GM12878 (cell line): Measurements from ENCODE around the gene EEF1AKMT3. TPM values are rescaled to one million over a fixed set of nuclear protein-coding genes. Genes with fewer than 3 reads are reported as not detected.

Source experiments
- ATAC-seq: fragments of 200-7000 bp; cut with Tn5 transposase; 3 replicates; pipeline ENCODE4 v1.9.1; 2020; ENCODE audit warnings: mild to moderate bottlenecking, moderate library complexity
- BruUV-seq: library from RNA; stranded (reverse); fragments of 400-500 nt; replicated peaks from 2 replicates; lab custom pipeline; 2021; lab: Mats Ljungman, UMichigan
- CTCF ChIA-PET: fragments of 300-600 bp; sonication (Branson Sonifier 250); formaldehyde crosslinking; extraction: SDS; loops from one replicate; lab custom pipeline; 2021; ENCODE audit warnings: inconsistent platforms; lab: Yijun Ruan, JAX
- POLR2A ChIA-PET: fragments of 350-600 bp; formaldehyde crosslinking; extraction: SDS; loops from one replicate; lab custom pipeline; 2021; ENCODE audit warnings: inconsistent platforms; lab: Charles Lee
- RAD21 ChIA-PET: fragments of 300-600 bp; sonication (Branson Sonifier 250); formaldehyde crosslinking; loops from one replicate; lab custom pipeline; 2023; ENCODE audit warnings: antibody characterized with exemption; ENCODE audit not compliant: unreplicated experiment; lab: Charles Lee
- SMC1A ChIA-PET: fragments of 300-600 bp; sonication (Branson Sonifier 250); formaldehyde crosslinking; loops from one replicate; lab custom pipeline; 2023; ENCODE audit not compliant: unreplicated experiment, uncharacterized antibody; lab: Charles Lee
- DNase-seq: peaks from one replicate; pipeline ENCODE4 v3.0.0-alpha.2; 2011; ENCODE audit warnings: low read depth, low spot score
- FAIRE-seq: peaks from 3 replicates; lab custom pipeline; 2011; peaks lifted over from hg19 to GRCh38; lab: Jason Lieb, UNC
- H2AFZ ChIP-seq: 2 replicates; pipeline ENCODE4 v1.6.0; 2011; ENCODE audit warnings: low read depth, low read length, control low read depth; ENCODE audit not compliant: control insufficient read depth
- H3K27ac ChIP-seq: 2 replicates; pipeline ENCODE4 v1.5.1; 2011; ENCODE audit warnings: control low read depth; ENCODE audit not compliant: control insufficient read depth, insufficient read depth
- H3K27me3 ChIP-seq, 2 experiments: replicated peaks in 1 of 2; 2 replicates each; pipeline versions ENCODE4 v1.6.0 to v1.6.1; 2011; ENCODE audit warnings: low read length in 1 of 2; ENCODE audit not compliant: control insufficient read depth in 2 of 2, insufficient read depth in 2 of 2
- H3K36me3 ChIP-seq, 2 experiments: 2 replicates each; pipeline ENCODE4 v1.5.1; 2011; ENCODE audit warnings: low read length in 1 of 2; ENCODE audit not compliant: control insufficient read depth in 2 of 2, insufficient read depth in 2 of 2
- H3K4me1 ChIP-seq: 2 replicates; pipeline ENCODE4 v1.6.1; 2011; ENCODE audit warnings: mild to moderate bottlenecking, low read length, moderate library complexity, mixed read lengths; ENCODE audit not compliant: control insufficient read depth, insufficient read depth
- H3K4me2 ChIP-seq: 2 replicates; pipeline ENCODE4 v1.6.0; 2011; ENCODE audit warnings: control low read depth; ENCODE audit not compliant: control insufficient read depth, insufficient read depth
- H3K4me3 ChIP-seq: fragments of 200-600 bp; sonication (generic); 2 replicates; pipeline ENCODE4 v1.5.1; 2016
- H3K79me2 ChIP-seq: 2 replicates; pipeline ENCODE4 v1.6.0; 2011; ENCODE audit warnings: low read length; ENCODE audit not compliant: control insufficient read depth, insufficient read depth
- H3K9ac ChIP-seq: 2 replicates; pipeline ENCODE4 v1.8.0; 2011; ENCODE audit warnings: low read length, control low read depth, mixed read lengths; ENCODE audit not compliant: control insufficient read depth, insufficient read depth
- H3K9me3 ChIP-seq: replicated peaks from 3 replicates; pipeline ENCODE4 v1.5.1; 2011; ENCODE audit warnings: mild to moderate bottlenecking, low read length; ENCODE audit not compliant: control insufficient read depth, insufficient read depth
- H4K20me1 ChIP-seq: 2 replicates; pipeline ENCODE4 v1.6.0; 2011; ENCODE audit not compliant: control insufficient read depth, insufficient read depth
- ATF7 ChIP-seq: fragments of 450-650 bp; IDR thresholded peaks from 2 replicates; pipeline ENCODE4 v1.6.1; 2016; ENCODE audit warnings: low read depth, mild to moderate bottlenecking
- BACH1 ChIP-seq: fragments of 450-650 bp; IDR thresholded peaks from 2 replicates; pipeline ENCODE4 v1.6.1; 2017; ENCODE audit warnings: mild to moderate bottlenecking, borderline replicate concordance
- BHLHE40 ChIP-seq, 2 experiments: fragments of 450-650 bp in 1 of 2; IDR thresholded peaks; 2 replicates each; pipeline ENCODE4 v1.6.1; 2011 to 2017; ENCODE audit warnings: low read depth in 2 of 2, borderline replicate concordance in 1 of 2, improper control_type of control experiment in 1 of 2, low read length in 1 of 2, mild to moderate bottlenecking in 1 of 2
- BMI1 ChIP-seq: fragments of 450-650 bp; IDR thresholded peaks from 2 replicates; pipeline ENCODE4 v1.6.1; 2016; ENCODE audit warnings: mild to moderate bottlenecking, moderate library complexity, borderline replicate concordance
- CBX5 ChIP-seq: sonication (generic); IDR thresholded peaks from 2 replicates; pipeline ENCODE4 v1.6.1; 2016; ENCODE audit warnings: low read depth, moderate library complexity, mild to moderate bottlenecking, inconsistent platforms
- CHD2 ChIP-seq: IDR thresholded peaks from 2 replicates; pipeline ENCODE4 v1.6.1; 2011; ENCODE audit warnings: low read depth, low read length, improper control_type of control experiment, borderline replicate concordance
- DPF2 ChIP-seq: fragments of 450-650 bp; IDR thresholded peaks from 2 replicates; pipeline ENCODE4 v1.6.1; 2017; ENCODE audit warnings: mild to moderate bottlenecking
- GATAD2B ChIP-seq: fragments of 450-650 bp; conservative IDR thresholded peaks from 2 replicates; pipeline ENCODE4 v1.6.1; 2017; ENCODE audit warnings: low read depth, mild to moderate bottlenecking, moderate library complexity
- HDAC2 ChIP-seq: fragments of 200-600 bp; sonication (generic); IDR thresholded peaks from 2 replicates; pipeline ENCODE4 v1.6.1; 2017
- IKZF1 ChIP-seq: fragments of 450-650 bp; conservative IDR thresholded peaks from 2 replicates; pipeline ENCODE4 v1.6.1; 2017; ENCODE audit warnings: antibody characterized with exemption, mild to moderate bottlenecking
- KLF5 ChIP-seq: fragments of 450-650 bp; IDR thresholded peaks from 2 replicates; pipeline ENCODE4 v1.6.1; 2014; ENCODE audit warnings: mild to moderate bottlenecking; ENCODE audit not compliant: partially characterized antibody
- NR2C1 ChIP-seq: fragments of 450-650 bp; IDR thresholded peaks from 2 replicates; pipeline ENCODE4 v1.6.1; 2017; ENCODE audit warnings: antibody characterized with exemption, mild to moderate bottlenecking, moderate library complexity
- NR2F1 ChIP-seq: fragments of 450-650 bp; conservative IDR thresholded peaks from 2 replicates; pipeline ENCODE4 v1.6.1; 2017; ENCODE audit warnings: mild to moderate bottlenecking
- NRF1 ChIP-seq: conservative IDR thresholded peaks from 2 replicates; pipeline ENCODE4 v1.6.1; 2011; ENCODE audit warnings: mild to moderate bottlenecking, low read depth, low read length, improper control_type of control experiment
- SPI1 ChIP-seq: IDR thresholded peaks from 2 replicates; pipeline ENCODE4 v1.6.1; 2011; ENCODE audit warnings: low read depth, mild to moderate bottlenecking, low read length, moderate library complexity, borderline replicate concordance; ENCODE audit not compliant: insufficient read depth
- STAT1 ChIP-seq: fragments of 450-650 bp; conservative IDR thresholded peaks from 2 replicates; pipeline ENCODE4 v1.6.1; 2014; ENCODE audit warnings: antibody characterized with exemption, mild to moderate bottlenecking
- TARDBP ChIP-seq: IDR thresholded peaks from 2 replicates; pipeline ENCODE4 v1.6.1; 2016; ENCODE audit warnings: borderline replicate concordance
- WGBS: methylation state at CpG from one replicate; pipeline ENCODE4 v1.1.6; 2016; ENCODE audit warnings: low lambda C conversion rate; ENCODE audit not compliant: insufficient replicate concordance, insufficient coverage; ENCODE audit errors: missing lambda C conversion rate; 5-methylcytosine and 5-hydroxymethylcytosine counted together
- in situ Hi-C: fragments of 300-500 bp; cut with MboI; formaldehyde crosslinking; loops from 9 replicates; pipeline ENCODE4 v1.14.3; 2018; ENCODE audit warnings: mixed read lengths
- intact Hi-C: fragments of 100-400 bp; cut with micrococcal nuclease; formaldehyde crosslinking; loops from one replicate; pipeline ENCODE4 v1.14.2; 2022; ENCODE audit not compliant: unreplicated experiment
- polyA plus RNA-seq, 11 experiments: library from polyadenylated mRNA; depleted of rRNA in 4 of 11; unstranded in 6 of 11; stranded (reverse) in 5 of 11; fragments of >200 nt; fragmentation: Nextera tagmentation in 4 of 11; fragmentation: Illumina TruSeq in 1 of 11; extraction: Ambion mirVana in 4 of 11; extraction: Trizol in 1 of 11; gene quantifications; 1 replicate in 1 of 11; 2 replicates in 10 of 11; pipeline versions ENCODE4 v1.2.1 to v1.2.3, GENCODE V29; 2011 to 2016; ENCODE audit warnings: inconsistent platforms in 2 of 11, missing spikeins in 2 of 11, low read depth in 1 of 11
- total RNA-seq, 4 experiments: library from RNA; depleted of rRNA in 3 of 4; stranded (reverse); fragments of >200 nt in 3 of 4; fragmentation: Illumina TruSeq in 1 of 4; extraction: Trizol in 1 of 4; gene quantifications; 2 replicates each; pipeline versions ENCODE4 v1.2.1 to v1.2.3, GENCODE V29; 2013 to 2021
- TF ChIP-seq, protein P1 (sequence below): fragments of 450-650 bp; IDR thresholded peaks from 2 replicates; pipeline ENCODE4 v1.6.1; 2016; ENCODE audit warnings: mild to moderate bottlenecking
- TF ChIP-seq, protein P2 (sequence below): IDR thresholded peaks from 2 replicates; pipeline ENCODE4 v1.6.1; 2011; ENCODE audit warnings: low read depth, mild to moderate bottlenecking, low read length, moderate library complexity, borderline replicate concordance; ENCODE audit errors: extremely low read depth
- TF ChIP-seq, protein P3 (sequence below): IDR thresholded peaks from 2 replicates; pipeline ENCODE4 v1.6.1; 2011; ENCODE audit warnings: mild to moderate bottlenecking, low read depth, low read length, moderate library complexity; ENCODE audit not compliant: insufficient replicate concordance

The EEF1AKMT3 gene
- total and polyA plus RNA-seq, 10 of the 15 experiments (the other 5 are each of a cell fraction or from before 2014, with no cell fraction given), result 1.2 to 8.2 (median 3.5) TPM

DNA sequence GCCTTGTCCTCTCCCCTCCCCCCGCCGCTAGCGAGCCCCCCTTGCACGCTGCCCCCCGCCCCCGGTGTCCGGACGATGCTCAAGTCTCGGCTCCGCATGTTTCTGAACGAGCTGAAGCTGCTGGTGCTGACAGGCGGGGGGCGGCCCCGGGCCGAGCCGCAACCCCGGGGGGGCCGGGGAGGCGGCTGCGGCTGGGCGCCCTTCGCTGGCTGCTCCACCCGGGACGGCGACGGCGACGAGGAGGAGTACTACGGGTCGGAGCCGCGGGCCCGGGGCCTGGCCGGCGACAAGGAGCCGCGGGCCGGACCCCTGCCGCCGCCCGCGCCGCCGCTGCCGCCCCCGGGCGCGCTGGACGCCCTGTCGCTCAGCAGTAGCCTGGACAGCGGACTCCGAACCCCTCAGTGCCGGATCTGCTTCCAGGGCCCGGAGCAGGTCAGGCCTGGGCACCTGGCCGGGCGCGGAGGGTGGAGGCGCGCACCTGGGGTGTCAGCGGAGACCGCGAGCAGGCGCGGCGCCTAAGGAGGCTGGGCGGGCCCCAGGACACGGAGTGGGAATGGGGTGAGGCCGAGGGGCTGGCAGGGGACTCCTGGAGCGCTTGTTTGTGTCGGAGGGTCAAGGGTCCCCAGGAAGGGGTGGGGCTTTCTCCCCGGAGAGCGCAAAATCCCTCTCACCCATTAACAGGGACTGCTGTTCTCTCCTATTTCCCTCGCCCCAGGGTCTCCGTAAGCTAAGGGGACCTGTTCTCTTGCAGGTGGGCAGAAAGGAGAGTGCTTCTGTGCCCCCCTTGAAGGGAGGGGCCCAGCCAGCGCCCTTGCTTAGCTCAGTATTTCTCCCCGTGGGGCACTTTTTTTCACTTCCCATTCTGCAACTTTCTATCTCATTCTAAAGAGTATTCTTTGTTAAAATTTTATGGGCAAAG is 16.7 kb upstream of the EEF1AKMT3 start:
- FAIRE-seq, result no peak
- SMC1A ChIA-PET, result interaction anchor here (1.0 to 1.9 kb wide), 11 partner anchors 11 to 150 kb away, joined by 3 to 14 read pairs (median 4); partner anchors contain the start of genes CYP27B1, EEF1AKMT3, METTL1 and TSFM
- Histone ChIP-seq H3K9me3 (no peaks in the 10 kb centered on the region; the same call in 2 of the 3 replicates), H3K4me2 (peak overlapping the region; percentile 58), H3K27ac (peak overlapping the region; percentile 43; the same call in 1 of the 2 replicates), H3K27me3 (no peaks in the 10 kb centered on the region), H3K9ac (peak overlapping the region; percentile 60), H3K36me3 (peaks cover 0 to 4% of the 10 kb centered on the region in 2 experiments; a peak in 2 of 4 replicates), H3K4me3 (peak overlapping the region; percentile 85), H3K79me2 (peaks cover 15% of the 10 kb centered on the region), H3K4me1 (peaks cover 26% of the 10 kb centered on the region), H2AFZ (peak overlapping the region; percentile 6; the same call in 1 of the 2 replicates), H4K20me1 (no peaks in the 10 kb centered on the region; the same call in 1 of the 2 replicates)
- RAD21 ChIA-PET, result interaction anchor here (0.6 to 2.0 kb wide), 7 partner anchors 11 to 186 kb away, joined by 3 to 13 read pairs (median 6); partner anchors contain the start of genes ATP23, EEF1AKMT3, METTL1 and TSPAN31
- intact Hi-C loops, result loop anchor here (1.0 to 10.0 kb wide), 4 partner anchors 17 to 281 kb away; partner anchors contain the start of genes ARHGAP9, EEF1AKMT3 and METTL1
- DNase-seq, result no peak
- 4% methylated on average over 35 of the region's 76 CpGs for whole genome bisulfite sequencing
- in situ Hi-C loops, result no loop called here
- POLR2A ChIA-PET, result interaction anchor here (1.0 to 2.5 kb wide), 7 partner anchors 8 to 28 kb away, joined by 3 to 19 read pairs (median 5); partner anchors contain the start of genes EEF1AKMT3, METTL1 and TSPAN31
- no peak for ATAC-seq
- no TSS peak for BruUV-seq
- CTCF ChIA-PET, result interaction anchor here (0.6 to 4.7 kb wide), 29 partner anchors 7 to 477 kb away, joined by 3 to 62 read pairs (median 5); partner anchors contain the start of genes CYP27B1, EEF1AKMT3, METTL1 and TSFM
- TF ChIP-seq, protein P1, sequence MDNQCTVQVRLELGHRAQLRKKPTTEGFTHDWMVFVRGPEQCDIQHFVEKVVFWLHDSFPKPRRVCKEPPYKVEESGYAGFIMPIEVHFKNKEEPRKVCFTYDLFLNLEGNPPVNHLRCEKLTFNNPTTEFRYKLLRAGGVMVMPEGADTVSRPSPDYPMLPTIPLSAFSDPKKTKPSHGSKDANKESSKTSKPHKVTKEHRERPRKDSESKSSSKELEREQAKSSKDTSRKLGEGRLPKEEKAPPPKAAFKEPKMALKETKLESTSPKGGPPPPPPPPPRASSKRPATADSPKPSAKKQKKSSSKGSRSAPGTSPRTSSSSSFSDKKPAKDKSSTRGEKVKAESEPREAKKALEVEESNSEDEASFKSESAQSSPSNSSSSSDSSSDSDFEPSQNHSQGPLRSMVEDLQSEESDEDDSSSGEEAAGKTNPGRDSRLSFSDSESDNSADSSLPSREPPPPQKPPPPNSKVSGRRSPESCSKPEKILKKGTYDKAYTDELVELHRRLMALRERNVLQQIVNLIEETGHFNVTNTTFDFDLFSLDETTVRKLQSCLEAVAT, result no peak
- TF ChIP-seq NR2F1 (peak; percentile 85), NR2C1 (0 out of 2 replicates have a peak, but pooled peaks have one; percentile 24), GATAD2B (peak; percentile 43; the same call in 1 of the 2 replicates), STAT1 (no peak), BACH1 (peak; percentile 33; the same call in 1 of the 2 replicates), DPF2 (peak; percentile 42; the same call in 1 of the 2 replicates), ATF7 (no peak), CBX5 (no peak), CHD2 (no peak), IKZF1 (peak; percentile 41), BMI1 (no peak), HDAC2 (no peak), SPI1 (peak; percentile 56), TARDBP (no peak), BHLHE40 (IDR thresholded peaks at IDR 0.05; ENCODE audit: borderline replicate concordance in 1 of 2, low read depth in 2 of 2, low read length in 1 of 2) (peak in 1 of 2 experiments; percentile 32; a peak in 1 of 4 replicates), KLF5 (no peak), NRF1 (no peak)
- TF ChIP-seq, protein P2, sequence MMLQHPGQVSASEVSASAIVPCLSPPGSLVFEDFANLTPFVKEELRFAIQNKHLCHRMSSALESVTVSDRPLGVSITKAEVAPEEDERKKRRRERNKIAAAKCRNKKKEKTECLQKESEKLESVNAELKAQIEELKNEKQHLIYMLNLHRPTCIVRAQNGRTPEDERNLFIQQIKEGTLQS, result no peak
- TF ChIP-seq, protein P3, sequence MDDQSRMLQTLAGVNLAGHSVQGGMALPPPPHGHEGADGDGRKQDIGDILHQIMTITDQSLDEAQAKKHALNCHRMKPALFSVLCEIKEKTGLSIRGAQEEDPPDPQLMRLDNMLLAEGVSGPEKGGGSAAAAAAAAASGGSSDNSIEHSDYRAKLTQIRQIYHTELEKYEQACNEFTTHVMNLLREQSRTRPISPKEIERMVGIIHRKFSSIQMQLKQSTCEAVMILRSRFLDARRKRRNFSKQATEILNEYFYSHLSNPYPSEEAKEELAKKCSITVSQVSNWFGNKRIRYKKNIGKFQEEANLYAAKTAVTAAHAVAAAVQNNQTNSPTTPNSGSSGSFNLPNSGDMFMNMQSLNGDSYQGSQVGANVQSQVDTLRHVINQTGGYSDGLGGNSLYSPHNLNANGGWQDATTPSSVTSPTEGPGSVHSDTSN, result no peak
